Measurements from ENCODE around the gene TBC1D22B.
"Not testable (repeated sequence)": the region's sequence is repeated elsewhere in the genome, so short reads cannot be mapped to it uniquely, and the experiment has no call there.

The TBC1D22B gene

DNA sequence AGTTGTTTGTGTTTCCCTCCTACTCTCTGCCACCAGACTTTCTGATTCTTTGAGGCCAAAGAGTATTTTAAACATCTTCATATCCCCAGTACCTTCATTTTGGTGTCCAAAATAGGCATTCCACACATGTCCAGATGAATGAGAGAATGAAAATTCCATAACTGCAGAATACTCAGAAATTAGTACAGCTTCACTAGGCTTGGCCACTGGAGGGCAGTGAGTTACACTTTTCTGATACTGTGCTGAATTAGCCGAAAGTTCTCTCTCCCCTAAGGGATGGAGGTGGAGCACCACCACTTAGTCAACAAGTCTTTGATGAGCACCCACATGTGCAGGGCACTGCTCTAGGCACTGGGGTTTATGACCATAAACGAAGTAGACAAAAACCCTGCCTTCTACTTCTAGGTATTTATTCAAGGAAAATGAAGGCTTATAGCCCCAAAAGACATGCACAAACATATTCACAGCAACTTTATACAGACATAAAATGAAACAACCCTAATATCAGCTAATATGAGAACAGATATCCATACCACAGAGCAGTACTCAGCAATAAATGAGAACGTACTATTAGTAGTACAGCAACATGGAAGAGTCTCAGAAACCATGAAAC, 46.4 kb downstream of the TBC1D22B start:
- DNase-seq: no peak

- no peak for DNase-seq
Measured at GRCh38 chr6:37304766-37305165, 47.2 kb downstream of the TBC1D22B start.

DNA sequence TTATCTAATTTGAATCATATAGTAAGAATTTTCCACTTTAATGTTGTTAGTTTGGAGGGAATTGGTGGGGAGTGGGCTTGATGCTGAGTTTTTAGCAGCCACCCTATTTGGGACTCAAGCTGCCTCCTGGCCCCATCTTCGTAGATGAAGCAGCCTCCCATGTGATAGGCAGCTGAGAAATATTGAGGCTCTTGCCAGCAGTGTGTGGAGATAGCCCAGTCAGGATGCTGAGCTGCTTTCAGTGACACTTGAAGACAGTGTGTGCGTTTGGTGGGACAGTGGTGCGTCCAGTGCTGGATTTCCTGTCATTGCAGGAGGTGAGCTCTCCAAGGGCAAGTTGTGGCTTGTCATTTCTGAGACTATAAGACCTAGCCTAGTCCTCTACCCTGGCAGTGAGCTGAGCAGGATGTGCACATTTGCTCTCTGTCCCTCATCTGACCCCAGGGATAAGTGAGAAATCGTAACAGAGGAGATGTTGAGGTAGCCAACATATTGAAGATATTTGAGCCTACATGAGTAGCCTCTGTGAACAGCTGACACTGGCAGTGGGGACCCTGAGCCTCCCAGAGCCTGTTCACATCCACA, 48.4 kb downstream of the TBC1D22B start:
- DNase-seq: no peak

- no peak for DNase-seq
Measured at GRCh38 chr6:37306624-37307222, 49.2 kb downstream of the TBC1D22B start.

DNA sequence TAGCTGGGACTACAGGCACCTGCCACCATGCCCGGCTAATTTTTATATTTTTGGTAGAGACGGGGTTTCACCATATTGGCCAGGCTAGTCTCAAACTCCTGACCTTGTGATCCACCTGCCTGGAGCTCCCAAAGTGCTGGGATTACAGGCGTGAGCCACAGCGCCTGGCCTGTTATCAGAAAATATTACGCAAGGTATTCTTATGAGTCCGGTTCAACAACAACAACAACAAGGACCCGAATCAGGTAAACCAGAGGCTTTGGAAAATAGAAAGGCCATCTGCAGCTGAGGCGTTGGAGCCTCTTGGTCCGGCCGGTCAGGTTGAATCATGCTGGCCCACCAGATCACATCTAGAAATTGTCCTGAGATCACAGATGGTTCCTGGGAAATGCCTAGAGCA, 49.9 kb downstream of the TBC1D22B start:
- not testable (repeated sequence) for DNase-seq

- no peak for DNase-seq
Measured at GRCh38 chr6:37308069-37308815, 50.7 kb downstream of the TBC1D22B start.

- no peak for DNase-seq
Measured at GRCh38 chr6:37309046-37309445, 51.5 kb downstream of the TBC1D22B start.

DNA sequence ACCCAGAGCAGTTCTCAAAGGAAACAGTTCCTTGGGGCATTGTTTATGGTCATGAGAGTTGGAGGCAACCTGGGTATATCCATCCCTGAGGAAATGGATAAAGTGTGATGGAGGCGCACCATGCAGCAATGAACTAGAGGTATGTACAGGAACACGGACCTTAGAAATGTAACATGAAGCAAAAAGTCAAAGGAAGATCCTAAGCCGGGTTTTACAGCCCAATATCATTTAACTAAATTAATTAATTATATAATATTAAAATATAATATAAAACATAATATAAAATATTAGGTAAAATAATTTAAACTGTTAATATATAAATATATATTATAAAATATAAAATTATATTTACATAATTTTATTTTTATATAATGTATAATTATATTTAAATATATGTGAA, 52.1 kb downstream of the TBC1D22B start:
- DNase-seq: no peak

GRCh38 chr6:37310966-37311365, 53.4 kb downstream of the TBC1D22B start:
- DNase-seq: no peak

GRCh38 chr6:37311741-37312473, 54.3 kb downstream of the TBC1D22B start:
- DNase-seq: no peak

GRCh38 chr6:37313723-37314486, 56.3 kb downstream of the TBC1D22B start:
- DNase-seq: no peak

DNA sequence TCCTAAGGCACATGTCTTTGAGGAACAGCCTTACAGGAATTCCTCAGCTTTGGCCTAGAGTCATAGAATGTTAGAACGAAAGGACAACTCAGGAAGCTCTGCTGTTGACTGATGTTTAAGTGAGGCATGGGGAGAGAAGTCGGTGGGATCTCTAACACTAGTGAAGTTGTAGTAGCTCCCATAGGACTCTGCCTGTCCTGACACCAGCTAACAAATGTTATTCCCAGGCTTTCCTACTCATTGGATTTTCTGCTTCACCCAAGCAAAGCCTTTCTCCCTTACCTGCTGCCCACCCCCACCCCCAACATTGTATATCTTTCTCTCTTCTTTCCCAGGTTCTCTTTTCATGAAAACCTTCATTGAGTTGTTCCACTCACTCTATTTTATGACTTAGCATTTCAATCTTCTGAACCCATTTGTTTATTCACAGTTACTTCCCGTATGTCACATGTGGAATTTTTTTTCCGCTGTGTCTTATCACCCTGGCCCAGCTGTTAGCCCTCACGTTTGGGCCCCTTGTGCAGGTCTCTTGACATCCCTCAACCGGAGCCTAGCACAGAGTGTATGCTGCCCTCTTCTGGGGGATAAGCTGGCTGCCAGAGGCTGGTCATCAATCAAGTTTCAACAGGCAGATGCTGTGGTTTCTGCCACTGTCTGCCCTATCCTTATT, 57.0 kb downstream of the TBC1D22B start:
- no peak for DNase-seq

- no peak for DNase-seq
Measured at GRCh38 chr6:37315157-37315515, 57.6 kb downstream of the TBC1D22B start.

- no peak for DNase-seq
Measured at GRCh38 chr6:37316071-37316470, 58.5 kb downstream of the TBC1D22B start.

DNA sequence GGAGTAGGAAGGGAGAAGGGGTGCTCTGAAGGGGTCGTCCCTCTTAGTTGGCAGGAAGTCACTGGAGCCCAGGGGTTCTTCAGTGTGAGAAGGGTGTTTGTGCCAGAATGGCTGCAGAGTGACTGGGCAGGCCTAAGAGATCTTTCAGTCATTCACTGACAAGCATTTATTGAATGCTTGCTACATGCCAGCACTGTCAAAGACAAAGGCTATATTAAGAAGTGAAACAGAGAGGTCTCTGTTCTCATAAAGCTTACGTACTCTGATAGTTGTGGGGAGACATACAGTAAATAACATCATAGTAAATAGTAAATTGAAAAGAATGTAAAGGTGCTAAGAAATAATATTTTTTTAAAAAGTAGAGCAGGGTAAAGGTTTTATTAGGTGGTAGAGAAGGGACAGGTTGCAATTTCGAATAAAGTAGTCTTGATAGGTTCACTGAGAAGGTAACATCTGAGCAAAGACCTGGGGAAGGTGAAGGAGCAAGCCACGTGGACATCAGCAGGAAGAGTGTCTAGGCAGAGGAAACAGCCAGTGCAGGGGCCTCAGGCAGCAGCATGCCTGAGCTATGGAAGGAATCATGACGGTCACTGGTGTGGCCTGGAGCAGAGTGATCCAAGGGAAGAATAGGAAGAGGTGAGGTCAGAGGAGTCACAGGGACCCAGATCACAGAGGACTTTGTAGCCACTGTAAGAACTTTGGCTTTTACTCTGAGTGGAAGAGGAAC, 59.9 kb downstream of the TBC1D22B start:
- no peak for DNase-seq

DNA sequence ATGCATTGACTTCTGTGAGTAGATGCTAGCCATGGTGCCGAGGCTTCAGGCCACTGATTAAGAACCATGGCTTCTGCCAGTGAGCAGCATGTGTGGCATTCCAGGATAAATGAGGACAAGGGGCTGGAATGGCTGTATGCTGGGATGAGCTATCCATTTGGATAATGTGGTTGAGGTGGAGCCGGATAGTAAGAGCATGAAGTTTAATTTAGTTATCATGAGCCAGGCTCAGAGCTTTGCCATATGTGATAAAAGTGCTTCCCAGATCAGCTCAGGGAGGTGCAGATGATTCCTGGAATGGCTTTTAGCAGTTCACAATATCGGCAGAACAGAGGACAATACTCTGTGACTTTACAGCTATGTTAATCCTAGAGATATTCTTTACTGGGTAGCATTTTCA, 61.6 kb downstream of the TBC1D22B start:
- DNase-seq: no peak

GRCh38 chr6:37319856-37320480, 62.4 kb downstream of the TBC1D22B start:
- no peak for DNase-seq

GRCh38 chr6:37320646-37321045, 63.1 kb downstream of the TBC1D22B start:
- DNase-seq: no peak

DNA sequence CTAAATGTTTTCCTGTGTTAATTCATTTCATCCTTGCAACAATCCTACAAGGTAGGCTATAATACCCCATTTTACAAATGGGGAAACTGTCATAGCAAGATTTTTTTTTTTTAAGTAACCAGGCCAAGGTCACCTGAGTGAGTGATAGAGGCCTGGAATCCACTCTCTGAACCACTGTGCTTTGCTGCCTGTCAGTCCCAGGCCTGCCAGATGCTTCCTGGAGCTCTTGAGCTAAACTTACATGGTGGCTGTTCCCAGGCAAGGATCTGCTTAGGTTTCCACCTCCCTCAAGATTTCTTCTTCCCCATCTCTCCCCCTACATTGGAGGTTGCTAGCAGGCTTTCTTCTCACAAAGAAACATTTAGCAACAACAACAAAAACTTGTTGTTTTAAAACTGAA, 63.5 kb downstream of the TBC1D22B start:
- DNase-seq: no peak

Measured in right kidney (tissue), 1 donor.